Measurements from ENCODE around the gene RNF113B. TPM values are rescaled to one million over a fixed set of nuclear protein-coding genes. Genes with fewer than 3 reads are reported as not detected.

Gene RNF113B
- total and polyA plus RNA-seq, 2 of the 13 experiments (the other 11 are each of a cell fraction or from before 2014, with no cell fraction given) = not detected

- no peak for TF ChIP-seq DBP (CRISPR knock-in tag; IDR thresholded peaks at IDR 0.05; ENCODE audit: not compliant biosample characterization)
- peak; percentile 70 for TF ChIP-seq ZNF609 (CRISPR knock-in tag; IDR thresholded peaks at IDR 0.05; ENCODE audit: borderline replicate concordance)
- peak; percentile 94 for TF ChIP-seq FOXC1 (CRISPR knock-in tag; IDR thresholded peaks at IDR 0.05; ENCODE audit: borderline replicate concordance)
- peak; percentile 93; the same call in 1 of the 2 replicates for TF ChIP-seq MTA1 (CRISPR knock-in tag; IDR thresholded peaks at IDR 0.05; ENCODE audit: borderline replicate concordance)
- peak; percentile 96; the same call in 1 of the 2 replicates for TF ChIP-seq ZNF383 (CRISPR knock-in tag; IDR thresholded peaks at IDR 0.05; ENCODE audit: borderline replicate concordance)
- no peak for TF ChIP-seq LCORL (IDR thresholded peaks at IDR 0.05)
- TF ChIP-seq LCORL (CRISPR knock-in tag; IDR thresholded peaks at IDR 0.05) = peak; percentile 71
- peak; percentile 79; the same call in 1 of the 2 replicates for TF ChIP-seq EEA1 (CRISPR knock-in tag; IDR thresholded peaks at IDR 0.05; ENCODE audit: borderline replicate concordance)
- 0 out of 2 replicates have a peak, but pooled peaks have one; percentile 17 for TF ChIP-seq SNAPC4 (CRISPR knock-in tag; IDR thresholded peaks at IDR 0.05)
- TF ChIP-seq MXD1 (CRISPR knock-in tag; IDR thresholded peaks at IDR 0.05) = peak; percentile 57; the same call in 1 of the 2 replicates
- TF ChIP-seq ELF3 (CRISPR knock-in tag; IDR thresholded peaks at IDR 0.05) = peak; percentile 27; the same call in 1 of the 2 replicates
- TF ChIP-seq SSRP1 (CRISPR knock-in tag; IDR thresholded peaks at IDR 0.05) = no peak
- TF ChIP-seq DMAP1 (CRISPR knock-in tag; IDR thresholded peaks at IDR 0.05) = peak; percentile 70; the same call in 1 of the 2 replicates
- peak; percentile 60; the same call in 1 of the 2 replicates for TF ChIP-seq MAZ (IDR thresholded peaks at IDR 0.05; ENCODE audit: borderline replicate concordance, low read depth, low read length)
- peak; percentile 90 for TF ChIP-seq MAZ (CRISPR knock-in tag; IDR thresholded peaks at IDR 0.05; ENCODE audit: low read depth)
- TF ChIP-seq ZNF251 (CRISPR knock-in tag; IDR thresholded peaks at IDR 0.05) = 0 out of 2 replicates have a peak, but pooled peaks have one; percentile 80
- 0 out of 2 replicates have a peak, but pooled peaks have one; percentile 35 for TF ChIP-seq ZSCAN30 (CRISPR knock-in tag; IDR thresholded peaks at IDR 0.05)
Observed at GRCh38 chr13:98142380-98143156, 34.5 kb downstream of the RNF113B start, which contains the start of gene FARP1 (continued).
